RPMI8226 (cell line): ENCODE measurements around the gene PAQR5.
"Not testable (repeated sequence)": the region's sequence is repeated elsewhere in the genome, so short reads cannot be mapped to it uniquely, and the experiment has no call there.

Experiments used
- DNase-seq: peaks from one replicate; pipeline ENCODE4 v3.0.0-alpha.2; 2015

Gene PAQR5

DNA sequence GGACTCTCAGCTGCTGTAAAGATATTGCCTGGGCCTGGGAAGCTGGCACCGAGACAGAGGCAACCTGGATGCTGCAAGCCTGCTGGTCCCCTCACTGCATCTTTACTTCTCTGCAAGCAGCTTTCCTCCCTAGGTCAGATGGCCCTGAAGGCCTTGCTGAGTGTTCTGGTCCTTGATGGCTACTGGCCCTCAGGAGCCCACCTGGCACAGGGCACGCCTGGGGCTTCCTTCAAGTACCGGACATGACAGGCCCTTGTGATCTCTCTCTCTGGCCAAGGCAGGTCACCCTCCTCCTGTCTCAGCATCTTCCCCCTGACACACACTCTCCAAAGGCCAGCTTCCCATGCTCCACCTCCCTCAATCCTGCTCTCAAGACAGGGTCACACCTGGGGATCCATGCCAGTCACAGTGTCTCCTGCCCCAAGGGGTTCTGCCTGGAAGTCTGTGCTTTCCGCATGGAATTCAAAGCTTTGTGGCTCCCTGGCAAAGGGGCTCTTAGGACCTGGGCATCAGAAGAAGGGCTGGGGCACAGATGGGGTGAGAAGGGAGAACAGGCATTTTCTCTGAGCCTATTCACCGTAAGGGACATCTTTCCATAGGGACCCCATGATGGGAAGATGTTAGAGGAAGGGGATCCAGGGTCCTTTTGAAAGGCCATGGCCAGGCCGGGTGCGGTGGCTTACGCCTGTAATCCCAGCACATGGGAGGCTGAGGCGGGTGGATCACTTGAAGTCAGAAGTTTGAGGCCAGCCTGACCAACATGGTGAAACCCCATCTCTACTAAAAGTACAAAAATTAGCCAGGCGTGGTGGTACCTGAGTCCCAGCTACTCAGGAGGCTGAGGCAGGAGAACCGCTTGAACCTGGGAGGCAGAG lies 4.7 kb upstream of the PAQR5 start:
- no peak for DNase-seq

DNA sequence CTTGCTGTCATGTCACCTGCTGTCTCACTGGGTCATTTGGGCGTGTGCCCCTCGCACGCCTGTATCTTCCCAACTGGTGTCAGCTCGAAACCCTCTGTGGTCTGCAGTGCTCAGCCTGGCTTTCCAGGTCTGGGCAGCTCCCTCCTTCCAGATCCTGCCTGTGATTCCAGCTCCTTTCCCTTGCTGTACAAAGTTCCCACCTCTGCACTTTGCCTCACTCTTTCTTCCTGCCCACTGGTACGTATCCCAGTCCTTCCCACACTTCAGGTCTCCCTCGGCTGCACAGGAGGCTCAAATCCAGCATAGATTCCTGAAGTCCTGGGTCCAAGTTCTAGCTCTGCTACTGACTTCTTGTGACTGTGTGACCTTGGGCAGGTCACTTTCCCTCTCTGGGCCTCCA lies 2.1 kb upstream of the PAQR5 start:
- no peak for DNase-seq

DNA sequence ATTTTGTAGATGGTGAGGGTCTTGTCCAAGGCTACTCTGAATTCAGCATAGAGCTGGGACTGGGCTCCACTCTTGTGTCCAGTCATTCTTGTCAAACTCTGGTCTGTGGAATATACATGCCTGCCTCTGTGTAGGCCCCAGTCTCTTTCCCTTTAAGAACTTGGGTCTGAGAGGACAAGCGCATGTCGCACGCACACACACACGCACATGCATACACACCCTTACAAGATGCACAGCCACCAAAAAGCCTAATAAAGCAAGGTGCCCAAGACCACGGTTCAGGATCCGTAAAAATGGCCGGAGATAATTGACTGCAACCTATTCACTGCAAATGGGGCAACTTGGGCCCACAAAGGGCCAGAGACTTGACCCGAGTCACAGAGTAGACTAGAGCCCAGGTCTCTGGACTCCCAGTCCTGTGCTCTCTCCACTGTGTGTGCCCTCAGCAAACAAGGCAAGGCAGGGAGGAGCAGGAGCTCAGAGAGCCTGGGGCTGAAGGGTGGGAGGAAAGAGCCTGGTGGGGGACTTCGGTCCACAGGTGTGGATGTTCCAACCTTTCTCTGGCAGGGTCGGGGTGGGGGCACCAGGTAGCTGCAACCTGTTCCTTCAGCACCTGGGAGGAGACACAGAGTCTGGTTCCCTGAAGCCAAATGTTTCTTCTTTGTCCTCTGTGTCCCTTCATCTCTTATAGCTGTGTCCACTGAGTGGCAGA lies 914 bp upstream of the PAQR5 start:
- DNase-seq: no peak

DNA sequence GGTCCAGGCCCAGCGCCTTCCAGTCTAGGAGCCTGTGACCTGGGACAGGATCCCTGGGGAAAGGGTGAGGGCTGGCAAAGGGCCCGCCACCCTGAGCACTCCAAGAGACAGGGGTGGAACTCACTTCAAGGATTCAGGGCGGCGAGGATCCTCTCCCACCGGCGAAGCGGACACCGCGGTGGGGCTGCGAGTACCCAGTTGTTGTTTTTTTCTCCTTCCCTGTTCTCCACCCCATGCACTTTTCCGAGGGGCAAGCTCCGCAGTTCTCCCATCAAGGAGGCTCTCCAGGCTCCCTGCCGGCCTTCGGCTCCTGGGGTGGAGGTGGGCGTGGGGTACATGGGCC lies 387 bp upstream of the PAQR5 start:
- no peak for DNase-seq

DNA sequence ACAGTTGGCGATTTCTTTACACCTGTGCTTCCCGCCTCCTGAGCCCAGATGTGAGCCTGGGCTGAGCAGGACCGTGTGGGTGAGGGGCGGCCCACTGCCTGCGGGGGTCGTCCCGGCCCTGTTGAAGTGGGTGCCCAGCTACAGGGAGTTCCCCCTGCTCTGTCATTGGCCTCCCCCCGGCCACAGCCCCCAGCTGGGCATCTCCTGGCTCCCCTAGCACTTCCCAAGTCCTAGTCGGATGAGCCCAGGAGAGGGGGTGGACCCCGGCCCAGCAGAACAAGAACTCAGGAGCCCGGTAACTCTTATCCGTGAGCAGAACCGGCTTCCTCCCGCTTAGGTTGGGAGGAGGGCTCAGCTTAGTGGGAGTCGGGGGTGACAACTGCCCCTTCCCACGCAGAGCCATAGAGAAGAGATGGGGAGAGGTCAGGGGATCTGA lies 757 bp downstream of the PAQR5 start:
- DNase-seq: no peak

- peak; percentile 35 for DNase-seq
Observed at GRCh38 chr15:69299943-69300588, 1.4 kb downstream of the PAQR5 start.

DNA sequence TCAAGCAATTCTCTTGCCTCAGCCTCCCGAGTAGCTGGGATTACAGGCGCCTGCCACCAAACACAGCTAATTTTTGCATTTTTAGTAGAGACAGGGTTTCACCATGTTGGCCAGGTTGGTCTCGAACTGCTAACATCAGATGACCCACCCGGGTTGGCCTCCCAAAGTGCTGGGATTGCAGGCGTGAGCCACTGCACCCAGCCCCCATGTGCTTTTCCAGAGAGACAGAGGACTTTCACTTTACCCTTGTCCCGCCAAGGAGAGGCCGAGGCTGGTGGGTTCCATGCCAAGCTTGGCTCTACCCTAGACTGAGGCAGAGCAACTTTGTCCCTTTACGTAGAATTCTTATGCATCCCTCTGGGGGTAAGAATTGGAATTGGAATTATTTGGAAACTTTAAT lies 2.4 kb downstream of the PAQR5 start:
- not testable (repeated sequence) for DNase-seq

- DNase-seq: not testable (repeated sequence)
Observed at GRCh38 chr15:69302087-69302486, 3.4 kb downstream of the PAQR5 start.

DNA sequence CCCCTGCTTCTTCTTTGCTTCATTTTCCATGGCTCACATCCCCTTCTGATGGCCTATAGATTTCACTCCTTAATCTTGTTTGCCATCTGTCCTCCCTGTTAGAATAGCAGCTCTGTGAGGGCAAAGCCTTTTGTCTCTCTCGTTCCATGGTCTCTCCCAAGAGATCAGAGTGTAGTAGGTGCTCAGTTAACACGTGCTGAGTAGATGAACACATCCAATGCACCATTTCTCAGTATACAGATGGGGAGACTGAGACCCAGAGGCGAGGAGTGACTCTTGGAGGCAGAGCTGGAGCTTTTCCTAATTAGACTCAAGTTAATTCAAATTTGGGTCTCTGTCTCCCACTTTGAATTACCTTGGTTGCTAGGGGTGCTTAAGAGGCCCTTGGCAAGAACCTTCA lies 4.2 kb downstream of the PAQR5 start:
- no peak for DNase-seq

DNA sequence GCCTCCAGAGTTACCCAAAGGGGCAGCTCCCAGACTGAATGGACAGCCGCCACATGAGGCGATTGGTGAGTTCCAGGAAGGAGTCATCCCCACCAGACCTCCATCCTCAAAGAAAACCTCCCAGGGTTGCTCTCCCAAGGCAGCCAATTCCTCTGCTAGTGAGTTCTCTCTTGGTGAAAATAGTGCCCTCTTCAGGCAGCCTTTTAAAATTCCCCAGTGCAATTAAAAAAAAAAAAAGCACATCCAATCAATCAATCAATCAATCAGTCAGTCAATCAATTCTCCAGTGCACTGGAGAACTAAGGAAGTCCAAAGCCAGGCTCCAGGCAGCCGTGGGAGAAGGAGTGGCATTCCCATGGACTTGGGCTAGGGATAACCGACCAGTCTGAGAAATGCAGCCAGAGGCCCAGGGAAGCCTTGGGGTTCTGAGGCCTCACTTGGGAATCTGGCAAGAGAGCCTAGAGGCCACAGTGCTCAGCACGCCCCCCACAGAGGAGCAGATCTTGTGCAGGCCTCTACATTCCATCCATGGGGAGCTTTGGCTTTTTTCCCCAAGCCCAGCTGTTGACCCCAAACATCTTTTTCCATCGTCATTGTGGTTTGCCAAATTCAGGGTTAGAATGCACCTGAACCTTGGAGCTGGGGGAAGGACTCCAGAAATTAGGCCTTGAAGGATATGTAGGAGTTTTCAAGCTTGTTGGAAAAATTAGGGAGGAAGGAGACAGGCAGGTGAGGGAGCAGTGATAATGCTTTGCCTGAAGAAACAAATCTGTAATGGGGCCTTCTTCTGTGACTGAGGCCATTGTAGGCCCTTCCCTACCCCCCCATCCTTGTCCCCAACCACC lies 4.8 kb downstream of the PAQR5 start:
- peak; percentile 33 for DNase-seq

DNA sequence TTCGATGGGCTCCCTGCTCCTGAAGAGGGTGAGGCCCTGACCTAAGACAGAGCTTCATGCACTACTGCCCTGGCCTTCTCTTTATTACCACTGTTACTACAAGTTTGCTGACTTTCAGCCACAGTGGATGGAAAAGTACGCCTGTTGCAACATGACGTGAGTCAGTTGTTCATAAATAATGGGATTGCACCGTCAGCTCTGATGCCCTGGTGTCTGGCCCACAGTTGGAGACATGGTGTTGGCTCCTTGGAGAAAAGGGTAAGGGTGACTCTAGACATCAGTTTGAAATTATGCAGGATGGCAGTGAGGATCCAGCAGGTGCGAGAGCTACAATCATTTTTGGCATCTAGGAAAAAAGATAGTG lies 5.5 kb downstream of the PAQR5 start:
- DNase-seq: no peak

DNA sequence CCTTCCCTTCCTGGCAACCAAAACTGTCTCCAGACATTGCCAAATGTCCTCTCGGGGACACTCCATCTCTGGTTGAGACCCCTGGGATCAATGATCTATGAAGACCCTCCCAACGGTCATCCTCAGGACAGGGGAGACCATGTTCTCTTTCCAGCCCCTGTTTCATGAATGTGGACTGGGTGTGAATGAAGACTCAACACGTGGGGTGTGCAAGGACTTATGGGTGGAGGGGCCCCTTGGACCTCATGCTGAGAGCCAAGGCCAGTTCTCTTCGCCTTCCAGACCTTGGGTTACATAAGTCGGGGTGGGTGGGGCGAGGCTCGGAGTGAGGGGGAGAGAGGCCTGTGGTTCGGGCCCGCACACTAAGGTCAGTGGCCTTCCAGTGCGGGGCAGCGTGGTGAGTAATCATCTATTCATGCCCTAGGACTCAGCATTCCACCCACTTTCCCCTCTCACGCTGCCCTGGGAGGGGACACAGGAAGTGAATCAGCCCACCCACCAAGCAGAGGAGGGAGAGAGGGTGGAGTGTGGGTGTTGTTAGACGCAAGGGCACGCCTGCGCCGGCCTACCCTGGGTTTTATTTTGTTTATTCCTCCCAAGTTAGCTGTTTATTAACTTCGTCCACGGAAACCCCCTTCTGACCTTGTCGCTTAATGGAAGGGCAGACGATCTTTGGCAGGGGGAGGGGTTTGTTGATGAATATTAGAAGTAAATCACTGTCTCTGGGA lies 6.7 kb downstream of the PAQR5 start:
- DNase-seq: no peak

DNA sequence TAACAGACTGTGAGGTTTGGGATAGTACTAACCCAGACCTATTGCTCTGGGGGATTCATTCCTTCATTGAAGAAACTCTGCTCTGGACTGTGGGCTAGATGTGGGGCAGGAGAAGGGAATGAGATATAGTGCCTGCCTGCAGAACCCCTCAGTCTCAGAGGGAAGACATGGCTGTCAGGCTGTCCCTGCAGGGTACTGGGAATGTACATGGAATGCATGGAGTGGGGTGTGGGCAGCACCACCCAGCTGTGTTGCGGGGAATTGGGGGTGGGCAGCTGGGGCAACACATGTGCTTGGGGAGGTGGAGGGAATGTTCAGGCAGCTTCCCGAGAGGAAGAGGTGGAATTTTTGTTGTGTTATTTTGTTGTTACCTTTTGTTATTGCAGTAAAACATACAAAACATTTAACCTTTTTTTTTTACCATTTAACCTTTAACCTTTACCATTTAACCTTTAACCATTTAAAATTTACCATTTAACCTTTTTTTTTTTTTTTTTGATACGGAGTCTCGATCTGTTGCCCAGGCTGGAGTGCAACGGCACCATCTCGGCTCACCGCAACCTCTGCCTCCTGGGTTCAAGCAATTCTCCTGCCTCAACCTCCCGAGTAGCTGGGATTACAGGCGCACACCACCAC lies 7.3 kb downstream of the PAQR5 start:
- DNase-seq: no peak

DNA sequence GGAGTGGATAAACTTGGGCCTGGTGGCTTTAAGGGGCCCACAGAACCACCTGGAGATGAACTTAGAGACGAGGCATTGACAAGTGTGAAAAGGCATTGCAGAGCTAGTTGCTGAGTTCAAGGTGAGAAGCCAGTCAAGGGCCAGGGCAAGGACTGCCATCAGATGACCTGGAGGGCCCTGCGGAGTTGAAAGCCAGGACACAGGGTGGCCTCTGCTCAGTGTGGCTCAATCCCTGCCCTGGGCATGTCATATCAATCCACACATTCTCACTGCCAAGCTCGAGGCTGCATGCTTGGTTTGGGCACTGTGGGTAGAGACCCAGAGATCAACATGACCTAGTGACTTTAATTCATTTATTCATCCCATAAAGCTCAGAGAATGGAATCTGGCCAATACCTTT lies 9.2 kb downstream of the PAQR5 start:
- no peak for DNase-seq

GRCh38 chr15:69308949-69309348 lies 10.2 kb downstream of the PAQR5 start:
- no peak for DNase-seq

GRCh38 chr15:69311319-69311721 lies 12.6 kb downstream of the PAQR5 start:
- no peak for DNase-seq

DNA sequence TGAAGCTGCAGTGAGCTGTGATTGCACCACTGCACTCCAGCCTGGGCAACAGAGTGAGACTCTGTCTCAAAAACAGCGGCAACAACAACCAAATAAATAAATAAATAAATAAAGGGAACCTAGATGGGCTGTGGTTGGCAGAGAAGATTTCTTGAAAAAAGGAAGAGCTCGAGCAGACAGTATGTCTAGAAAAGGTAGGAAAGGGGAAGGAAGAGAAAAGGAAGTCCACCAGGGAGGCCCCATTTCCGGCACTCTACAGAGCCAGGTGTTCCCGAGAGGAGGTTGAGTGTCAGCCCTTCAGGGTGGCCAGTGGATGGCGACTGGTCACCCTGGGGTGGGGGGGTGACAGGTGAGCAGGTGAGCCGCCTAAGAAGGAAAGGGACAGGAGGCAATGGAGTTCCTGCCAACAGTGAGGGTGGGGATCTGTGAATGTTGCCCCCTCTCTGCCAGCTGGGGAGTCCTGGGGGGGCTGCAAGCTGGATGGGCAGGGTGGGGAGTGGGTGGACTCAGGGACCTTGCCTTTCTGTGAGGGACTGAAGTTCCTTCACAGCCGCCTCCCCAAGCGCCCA lies 14.8 kb downstream of the PAQR5 start:
- DNase-seq: no peak

- DNase-seq: no peak
Observed at GRCh38 chr15:69314131-69314530, 15.4 kb downstream of the PAQR5 start.

DNA sequence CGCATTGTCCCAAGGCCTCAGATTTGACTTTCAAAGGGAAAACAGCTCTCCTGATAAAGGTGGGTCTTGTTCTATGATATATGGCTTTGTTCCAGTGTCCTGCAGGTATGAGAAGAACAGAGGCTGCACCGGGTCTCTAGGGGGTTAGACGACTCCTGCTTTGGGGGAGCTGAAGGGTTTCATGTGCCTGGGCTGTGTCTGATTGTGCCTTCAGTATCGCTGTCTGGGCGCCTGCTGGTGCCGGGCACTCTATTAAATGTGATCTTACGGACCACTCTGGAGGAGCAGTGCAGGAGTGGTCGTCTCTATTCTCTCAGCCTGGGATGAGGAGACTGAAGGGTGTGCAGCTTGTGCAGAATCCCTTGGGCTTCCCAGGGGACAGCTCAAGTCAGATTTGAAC lies 16.0 kb downstream of the PAQR5 start:
- DNase-seq: no peak

- no peak for DNase-seq
Observed at GRCh38 chr15:69315402-69316110, 16.8 kb downstream of the PAQR5 start.

DNA sequence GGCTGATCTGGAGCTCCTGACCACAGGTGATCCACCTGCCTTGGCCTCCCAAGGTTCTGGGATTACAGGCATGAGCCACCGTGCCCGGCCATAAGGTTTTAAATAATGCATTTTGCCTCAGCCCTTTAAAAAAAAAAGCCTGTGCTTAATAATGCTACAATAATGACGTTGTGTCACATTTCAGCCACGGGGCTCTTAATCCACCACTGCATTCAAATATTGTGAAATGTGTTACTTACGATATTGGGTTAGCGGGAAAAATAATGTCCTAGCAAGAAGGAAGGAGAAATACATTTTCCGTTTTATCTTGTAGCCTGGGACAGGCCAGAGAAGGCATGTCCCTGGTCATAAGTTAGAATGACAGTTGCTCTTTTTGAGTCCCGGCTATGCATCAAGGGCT lies 17.6 kb downstream of the PAQR5 start:
- DNase-seq: no peak
